ENCODE data around the gene BTBD6. TPM values are rescaled to one million over a fixed set of nuclear protein-coding genes. Genes with fewer than 3 reads are reported as not detected.

The BTBD6 gene
- total RNA-seq, 6 experiments from 2014 or later: 44.3 to 58.6 (median 53.2) TPM

- Mint-ChIP-seq H3K36me3 (ENCODE audit: low read depth) (0 out of 2 replicates have a peak, but pooled peaks cover 4% of the 10 kb centered on the region), H3K27ac (no peak overlapping the region), H3K4me1 (ENCODE audit: low read depth) (peaks cover 12% of the 10 kb centered on the region), H3K27me3 (ENCODE audit: insufficient read depth) (no peaks in the 10 kb centered on the region), H3K9me3 (no peaks in the 10 kb centered on the region), H3K4me3 (no peak overlapping the region)
- no peak for TF ChIP-seq CTCF (IDR thresholded peaks at IDR 0.05)
- DNase-seq: no peak
Measured at GRCh38 chr14:105280525-105280924, 32.2 kb downstream of the BTBD6 start.

- 0 out of 2 replicates have a peak, but pooled peaks cover 4% of the 10 kb centered on the region for H3K36me3 Mint-ChIP-seq (ENCODE audit: low read depth)
- peak; percentile 73 for TF ChIP-seq CTCF (IDR thresholded peaks at IDR 0.05)
- peak; percentile 50 for DNase-seq
- H3K4me1 Mint-ChIP-seq (ENCODE audit: low read depth): peaks cover 9% of the 10 kb centered on the region; the same call in 1 of the 2 replicates
- no peak overlapping the region for H3K4me3 Mint-ChIP-seq
- no peaks in the 10 kb centered on the region for H3K9me3 Mint-ChIP-seq
- H3K27me3 Mint-ChIP-seq (ENCODE audit: insufficient read depth): no peaks in the 10 kb centered on the region
- no peak overlapping the region for H3K27ac Mint-ChIP-seq
Measured at GRCh38 chr14:105281371-105282097, 33.2 kb downstream of the BTBD6 start.

DNA sequence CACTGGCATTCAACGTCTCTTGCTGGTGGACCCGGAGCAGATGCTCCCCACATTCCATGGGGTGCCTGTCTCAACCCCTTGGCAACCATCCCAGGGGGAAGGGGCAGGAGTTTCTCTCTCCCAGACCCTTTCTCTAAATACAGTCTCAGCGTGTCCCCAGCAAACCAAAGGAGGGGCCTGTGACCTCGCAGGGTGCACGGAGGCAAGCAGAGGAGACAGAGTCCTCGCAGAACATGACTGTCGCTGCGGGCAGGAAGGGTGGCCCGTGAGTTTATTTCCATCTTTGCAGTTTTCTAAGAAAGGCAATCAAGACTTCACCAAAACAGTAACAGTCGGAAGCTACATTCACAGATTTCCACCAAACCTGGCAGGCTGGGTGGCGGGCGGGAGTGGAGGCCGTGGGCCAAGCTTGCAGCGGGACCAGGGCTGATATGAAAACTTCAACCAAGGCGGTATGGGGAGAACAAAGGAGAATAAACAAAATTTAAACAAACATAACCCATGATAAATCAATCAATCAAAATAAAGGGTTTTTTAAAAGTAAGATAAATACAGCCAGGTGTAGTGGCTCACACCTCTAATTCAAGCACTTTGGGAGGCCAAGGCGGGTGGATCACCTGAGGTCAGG, 33.9 kb downstream of the BTBD6 start:
- TF ChIP-seq CTCF (IDR thresholded peaks at IDR 0.05): no peak
- Mint-ChIP-seq H3K27ac (no peak overlapping the region), H3K4me3 (no peak overlapping the region), H3K4me1 (ENCODE audit: low read depth) (peaks cover 9% of the 10 kb centered on the region; the same call in 1 of the 2 replicates), H3K27me3 (ENCODE audit: insufficient read depth) (no peaks in the 10 kb centered on the region), H3K36me3 (ENCODE audit: low read depth) (0 out of 2 replicates have a peak, but pooled peaks cover 4% of the 10 kb centered on the region), H3K9me3 (no peaks in the 10 kb centered on the region)
- DNase-seq: no peak

- no peak for DNase-seq
- Mint-ChIP-seq H3K9me3 (no peaks in the 10 kb centered on the region), H3K27ac (no peak overlapping the region), H3K27me3 (ENCODE audit: insufficient read depth) (no peaks in the 10 kb centered on the region), H3K4me1 (ENCODE audit: low read depth) (peaks cover 9% of the 10 kb centered on the region; the same call in 1 of the 2 replicates), H3K4me3 (no peak overlapping the region), H3K36me3 (ENCODE audit: low read depth) (0 out of 2 replicates have a peak, but pooled peaks cover 4% of the 10 kb centered on the region)
- no peak for TF ChIP-seq CTCF (IDR thresholded peaks at IDR 0.05)
Measured at GRCh38 chr14:105283028-105283427, 34.7 kb downstream of the BTBD6 start.

DNA sequence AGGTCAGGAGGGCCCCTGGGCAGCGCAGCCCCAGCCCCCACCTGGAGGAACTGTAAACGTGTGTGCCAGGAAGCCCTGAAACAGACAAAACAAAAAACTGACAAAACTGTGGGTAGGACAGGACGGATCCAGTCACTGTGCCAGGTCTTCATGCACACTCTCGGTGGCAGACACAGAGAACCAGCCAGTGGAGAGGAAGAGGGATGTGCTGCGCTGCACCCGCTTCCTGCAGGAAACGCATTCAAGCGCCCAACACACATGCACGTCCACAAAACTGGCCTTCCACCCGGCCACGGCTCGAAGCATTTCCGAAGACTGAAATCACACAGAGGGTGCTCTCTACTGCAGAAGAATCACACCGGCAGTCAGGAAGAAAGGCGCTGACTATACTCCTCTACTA, 35.6 kb downstream of the BTBD6 start:
- no peak for DNase-seq
- no peak overlapping the region for H3K4me3 Mint-ChIP-seq
- H3K27ac Mint-ChIP-seq: no peak overlapping the region
- TF ChIP-seq CTCF (IDR thresholded peaks at IDR 0.05): no peak
- H3K27me3 Mint-ChIP-seq (ENCODE audit: insufficient read depth): no peaks in the 10 kb centered on the region
- H3K4me1 Mint-ChIP-seq (ENCODE audit: low read depth): peaks cover 9% of the 10 kb centered on the region; the same call in 1 of the 2 replicates
- no peaks in the 10 kb centered on the region for H3K9me3 Mint-ChIP-seq
- H3K36me3 Mint-ChIP-seq (ENCODE audit: low read depth): 0 out of 2 replicates have a peak, but pooled peaks cover 4% of the 10 kb centered on the region

Data from HFFc6 (cell line).